A673 (cell line): ENCODE results near the gene AMER2. TPM values are rescaled to one million over a fixed set of nuclear protein-coding genes. Genes with fewer than 3 reads are reported as not detected.

Experiments
- BruUV-seq: library from RNA; stranded (reverse); fragments of 400-500 nt; replicated peaks from 2 replicates; lab custom pipeline; 2021; lab: Mats Ljungman, UMichigan
- CTCF ChIA-PET: fragments of 300-600 bp; sonication (Branson Sonifier 250); formaldehyde crosslinking; loops from one replicate; lab custom pipeline; 2022; ENCODE audit warnings: antibody characterized with exemption; lab: Charles Lee
- POLR2A ChIA-PET: fragments of 300-600 bp; sonication (Branson Sonifier 250); formaldehyde crosslinking; loops from one replicate; lab custom pipeline; 2022; ENCODE audit warnings: antibody characterized with exemption; ENCODE audit not compliant: low non-redundant PET; lab: Charles Lee
- DNase-seq: peaks from one replicate; pipeline ENCODE4 v3.0.0-alpha.2; 2015; ENCODE audit warnings: low spot score
- H3K27ac ChIP-seq: fragments of 200-600 bp; sonication (generic); 2 replicates; pipeline ENCODE4 v1.5.1; 2016; ENCODE audit warnings: mixed run types, low read depth, mild to moderate bottlenecking, mixed read lengths, antibody characterized with exemption, low read length; ENCODE audit not compliant: poor library complexity, severe bottlenecking
- H3K27me3 ChIP-seq: fragments of 200-600 bp; sonication (generic); replicated peaks from 2 replicates; pipeline ENCODE4 v1.6.1; 2017; ENCODE audit warnings: mixed run types, low read depth, mild to moderate bottlenecking, mixed read lengths, antibody characterized with exemption, low read length; ENCODE audit not compliant: insufficient read depth, poor library complexity
- H3K36me3 ChIP-seq: fragments of 200-600 bp; sonication (generic); 2 replicates; pipeline ENCODE4 v1.6.1; 2016; ENCODE audit warnings: mixed run types, mild to moderate bottlenecking, mixed read lengths, antibody characterized with exemption, low read length; ENCODE audit not compliant: insufficient read depth, poor library complexity, severe bottlenecking
- H3K4me1 ChIP-seq: fragments of 200-600 bp; sonication (generic); 2 replicates; pipeline ENCODE4 v1.6.1; 2017; ENCODE audit warnings: mixed run types, mild to moderate bottlenecking, mixed read lengths, antibody characterized with exemption, low read length; ENCODE audit not compliant: insufficient read depth, poor library complexity, severe bottlenecking
- H3K4me3 ChIP-seq: fragments of 200-600 bp; sonication (generic); 2 replicates; pipeline ENCODE4 v1.5.1; 2016; ENCODE audit warnings: low read depth, mixed run types, mild to moderate bottlenecking, mixed read lengths, low read length; ENCODE audit not compliant: poor library complexity, severe bottlenecking
- H3K9me3 ChIP-seq: fragments of 200-600 bp; sonication (generic); 2 replicates; pipeline ENCODE4 v1.6.1; 2016; ENCODE audit warnings: mixed run types, low read depth, mild to moderate bottlenecking, mixed read lengths, antibody characterized with exemption, low read length; ENCODE audit not compliant: poor library complexity, severe bottlenecking
- CTCF ChIP-seq: fragments of 300-800, 200-600 bp; sonication (generic); conservative IDR thresholded peaks from 2 replicates; pipeline ENCODE4 v1.5.1; 2017; ENCODE audit warnings: low read depth, mild to moderate bottlenecking, antibody characterized with exemption, low read length, moderate library complexity, mixed read lengths
- EZH2 ChIP-seq: fragments of 200-600 bp; sonication (generic); IDR thresholded peaks from 2 replicates; pipeline ENCODE4 v1.6.1; 2017; ENCODE audit warnings: borderline replicate concordance, low read depth, mild to moderate bottlenecking, mixed read lengths, antibody characterized with exemption, low read length; ENCODE audit not compliant: poor library complexity, severe bottlenecking
- intact Hi-C: fragments of 100-400 bp; cut with micrococcal nuclease; formaldehyde crosslinking; loops from one replicate; pipeline ENCODE4 v1.10.0; 2022; ENCODE audit not compliant: unreplicated experiment
- total RNA-seq: library from RNA; stranded (reverse); gene quantifications from 2 replicates; pipeline ENCODE4 v1.2.3, GENCODE V29; 2021

The AMER2 gene
- total RNA-seq, 1 experiment from 2014 or later, result 70.6 TPM

- Histone ChIP-seq H3K27me3 (no peaks in the 10 kb centered on the region), H3K27ac (no peak overlapping the region), H3K4me3 (no peak overlapping the region), H3K9me3 (no peaks in the 10 kb centered on the region), H3K36me3 (no peaks in the 10 kb centered on the region), H3K4me1 (peaks cover 4% of the 10 kb centered on the region)
- no peak for DNase-seq
- TF ChIP-seq CTCF (no peak), EZH2 (no peak)
- ChIA-PET POLR2A (no interaction called here), CTCF (no interaction called here)
- BruUV-seq, result no TSS peak
- intact Hi-C loops, result no loop called here
These were observed 20.0 kb upstream of the AMER2 start for GRCh38 chr13:25192052-25192451.

- intact Hi-C loops, result no loop called here
- BruUV-seq, result no TSS peak
- no peak for DNase-seq
- Histone ChIP-seq H3K4me1 (peaks cover 11% of the 10 kb centered on the region), H3K27ac (no peak overlapping the region), H3K9me3 (no peaks in the 10 kb centered on the region), H3K27me3 (no peaks in the 10 kb centered on the region), H3K36me3 (no peaks in the 10 kb centered on the region), H3K4me3 (no peak overlapping the region)
- ChIA-PET POLR2A (no interaction called here), CTCF (interaction anchor here (0.6 kb wide), 1 partner anchor 66 kb away, joined by 6 read pairs; no protein-coding TSS in a partner anchor)
- TF ChIP-seq EZH2 (no peak), CTCF (no peak)
These were observed 18.7 kb upstream of the AMER2 start for GRCh38 chr13:25190771-25191170.

- H3K4me3 ChIP-seq, result no peak overlapping the region
- no peaks in the 10 kb centered on the region for H3K27me3 ChIP-seq
- intact Hi-C loops, result no loop called here
- no peak for DNase-seq
- H3K9me3 ChIP-seq, result no peaks in the 10 kb centered on the region
- no TSS peak for BruUV-seq
- POLR2A ChIA-PET, result no interaction called here
- H3K27ac ChIP-seq, result no peak overlapping the region
- peaks cover 12% of the 10 kb centered on the region for H3K4me1 ChIP-seq
- CTCF ChIA-PET, result no interaction called here
- no peak for TF ChIP-seq CTCF
- TF ChIP-seq EZH2, result no peak
- H3K36me3 ChIP-seq, result no peaks in the 10 kb centered on the region
These were observed 18.2 kb upstream of the AMER2 start for GRCh38 chr13:25190256-25190655.
